ENCODE measurements around the gene TMEM119. TPM values are rescaled to one million over a fixed set of nuclear protein-coding genes. Genes with fewer than 3 reads are reported as not detected.
"Not testable (repeated sequence)": the region's sequence is repeated elsewhere in the genome, so short reads cannot be mapped to it uniquely, and the experiment has no call there.

Gene TMEM119
- total and polyA plus RNA-seq, 7 experiments from 2014 or later, result 0.13 to 1.6 (median 0.50) TPM; not detected in 1

DNA sequence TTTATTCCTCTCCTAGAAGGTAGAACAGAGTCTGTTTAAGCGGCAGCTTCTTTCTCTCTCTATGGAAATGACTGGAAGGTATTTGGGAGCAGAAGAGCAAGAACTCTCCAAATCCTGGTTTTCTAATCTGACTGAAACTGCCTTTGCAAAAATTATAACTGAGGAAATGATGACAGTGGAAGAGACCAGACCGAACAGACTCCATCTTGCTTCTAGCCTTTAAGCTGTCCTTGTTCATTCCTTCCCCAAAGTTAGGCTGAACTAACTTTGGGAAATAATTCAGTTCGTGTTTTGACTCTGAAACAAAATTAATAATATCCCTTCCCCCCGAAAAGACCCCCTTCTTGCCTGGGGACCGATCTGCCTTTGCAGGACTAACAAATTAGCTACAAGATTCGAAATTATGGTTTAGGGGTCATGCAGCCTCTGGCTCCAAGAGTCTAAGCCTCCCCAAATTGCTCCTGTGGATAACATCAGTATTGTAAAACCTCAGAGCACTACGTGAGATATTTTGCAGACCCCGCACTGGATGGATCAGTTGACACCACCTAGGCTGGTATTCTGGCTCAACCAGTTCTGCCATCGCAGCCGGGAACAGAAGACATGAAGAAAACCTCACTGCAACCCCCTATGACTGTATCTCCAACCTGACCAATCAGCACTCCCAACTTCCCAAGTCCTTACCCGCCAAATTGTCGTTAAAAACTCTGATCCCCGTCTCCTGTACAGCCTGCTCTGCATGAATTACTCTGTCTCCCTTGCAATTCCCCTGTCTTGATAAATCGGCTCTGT lies 21.7 kb upstream of the TMEM119 start:
- Mint-ChIP-seq H3K9me3 (peaks cover 0 to 12% (median 0%) of the 10 kb centered on the region in 11 donors), H3K36me3 (peaks cover 4 to 56% (median 26%) of the 10 kb centered on the region in 5 donors), H3K27me3 (no peaks in the 10 kb centered on the region), H3K4me1 (peaks cover 50 to 84% (median 70%) of the 10 kb centered on the region in 7 donors), H3K4me3 (peak overlapping the region in 1 of 10 donors; percentile 53), H3K27ac (peak overlapping the region; percentile 1 to 92 (median 78))
- H3K36me3 ChIP-seq (ENCODE audit: control insufficient read depth in 2 of 3, insufficient read depth in 3 of 3, low read length in 3 of 3), result peaks cover 20 to 44% (median 31%) of the 10 kb centered on the region in 3 experiments
- CTCF ChIA-PET, result interaction anchor here (0.6 to 8.1 kb wide), 8 partner anchors 10 to 184 kb away, joined by 3 to 149 read pairs (median 16); partner anchors contain the start of genes ISCU and SELPLG
- no peak for ATAC-seq
- DNase-seq, result no peak
- no peaks in the 10 kb centered on the region for H3K9me3 ChIP-seq (ENCODE audit: control insufficient read depth in 2 of 3, low read length in 3 of 3)
- no peak overlapping the region for H3K27ac ChIP-seq (ENCODE audit: low read depth, low read length)
- H3K4me3 ChIP-seq (ENCODE audit: low read length), result no peak overlapping the region
- H3K4me1 ChIP-seq (ENCODE audit: control insufficient read depth in 2 of 2, insufficient read depth in 2 of 2, low read length in 2 of 2), result peaks cover 34 to 44% of the 10 kb centered on the region in 2 donors
- no peaks in the 10 kb centered on the region for H3K27me3 ChIP-seq (ENCODE audit: control insufficient read depth in 2 of 2, insufficient read depth in 2 of 2, low read length in 2 of 2)
- POLR2A ChIA-PET, result interaction anchor here (0.6 to 10.5 kb wide), 3 partner anchors 12 to 54 kb away, joined by 3 to 132 read pairs (median 110); partner anchors contain the start of genes ISCU and SELPLG
- intact Hi-C loops (cut with micrococcal nuclease), result loop anchor here (2.0 to 10.0 kb wide), 8 partner anchors 43 to 857 kb away; partner anchors contain the start of genes PRDM4 (in 2 of the 2), CORO1C (in 1 of the 2), FICD (in 1 of the 2) and SSH1 (in 1 of the 2)

DNA sequence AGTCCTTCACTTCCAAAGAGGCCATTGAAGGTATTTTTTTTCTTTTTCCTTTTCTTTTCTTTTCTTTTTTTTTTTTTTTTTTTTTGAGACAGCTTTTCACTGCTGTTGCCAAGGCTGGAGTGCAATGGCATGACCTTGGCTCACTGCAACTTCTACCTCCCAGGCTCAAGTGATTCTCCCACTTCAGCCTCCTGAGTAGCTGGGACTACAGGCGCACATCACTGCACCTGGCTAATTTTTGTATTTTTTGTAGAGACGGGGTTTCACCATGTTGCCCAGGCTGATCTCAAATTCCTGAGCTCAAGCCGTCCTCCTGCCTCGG lies 21.0 kb upstream of the TMEM119 start:
- H3K36me3 Mint-ChIP-seq, result peaks cover 4 to 57% (median 26%) of the 10 kb centered on the region in 5 donors
- H3K27ac ChIP-seq (ENCODE audit: low read depth, low read length), result peak overlapping the region; percentile 65
- POLR2A ChIA-PET, result interaction anchor here (0.6 to 10.5 kb wide), 5 partner anchors 13 to 58 kb away, joined by 3 to 132 read pairs (median 14); partner anchors contain the start of genes ISCU, SART3 and SELPLG

GRCh38 chr12:108618079-108618952 lies 20.4 kb upstream of the TMEM119 start:
- Histone ChIP-seq H3K4me3 (ENCODE audit: low read length) (no peak overlapping the region), H3K27me3 (ENCODE audit: control insufficient read depth in 2 of 2, insufficient read depth in 2 of 2, low read length in 2 of 2) (no peaks in the 10 kb centered on the region), H3K36me3 (ENCODE audit: control insufficient read depth in 2 of 3, insufficient read depth in 3 of 3, low read length in 3 of 3) (peaks cover 18 to 33% (median 24%) of the 10 kb centered on the region in 3 experiments), H3K9me3 (ENCODE audit: control insufficient read depth in 2 of 3, low read length in 3 of 3) (no peaks in the 10 kb centered on the region), H3K4me1 (ENCODE audit: control insufficient read depth in 2 of 2, insufficient read depth in 2 of 2, low read length in 2 of 2) (peaks cover 34 to 42% of the 10 kb centered on the region in 2 donors), H3K27ac (ENCODE audit: low read depth, low read length) (peak overlapping the region; percentile 65)
- Mint-ChIP-seq H3K9me3 (peaks cover 0 to 12% (median 0%) of the 10 kb centered on the region in 11 donors), H3K36me3 (peaks cover 4 to 51% (median 22%) of the 10 kb centered on the region in 5 donors), H3K27ac (peak overlapping the region; percentile 67 to 92 (median 79)), H3K4me1 (peaks cover 44 to 72% (median 64%) of the 10 kb centered on the region in 7 donors), H3K27me3 (no peaks in the 10 kb centered on the region), H3K4me3 (peak overlapping the region in 8 of 10 donors; percentile 13 to 54 (median 34))
- DNase-seq (peak; percentile 61 to 81 (median 74)), ATAC-seq (peak; percentile 72)
- CTCF ChIA-PET, result interaction anchor here (0.6 to 8.1 kb wide), 24 partner anchors 9 to 199 kb away, joined by 3 to 149 read pairs (median 6); partner anchors contain the start of genes ISCU, SART3 and SELPLG
- intact Hi-C loops (cut with micrococcal nuclease), result loop anchor here (1.0 to 10.0 kb wide), 17 partner anchors 14 to 856 kb away; partner anchors contain the start of genes PRDM4 (in 2 of the 2), CORO1C (in 1 of the 2), FICD (in 1 of the 2) and SELPLG (in 1 of the 2)
- POLR2A ChIA-PET, result interaction anchor here (0.6 to 10.5 kb wide), 11 partner anchors 14 to 61 kb away, joined by 3 to 132 read pairs (median 5); partner anchors contain the start of genes ISCU, SART3 and SELPLG

More for the DNA sequence above, 21.0 kb upstream of the TMEM119 start:
- peak overlapping the region in 2 of 10 donors; percentile 33 to 53 for H3K4me3 Mint-ChIP-seq
- H3K27me3 ChIP-seq (ENCODE audit: control insufficient read depth in 2 of 2, insufficient read depth in 2 of 2, low read length in 2 of 2); H3K4me3 ChIP-seq (ENCODE audit: low read length); H3K27me3 Mint-ChIP-seq; H3K9me3 ChIP-seq (ENCODE audit: control insufficient read depth in 2 of 3, low read length in 3 of 3); ATAC-seq; DNase-seq: not testable (repeated sequence)
- Histone ChIP-seq H3K4me1 (ENCODE audit: control insufficient read depth in 2 of 2, insufficient read depth in 2 of 2, low read length in 2 of 2) (peaks cover 34 to 44% of the 10 kb centered on the region in 2 donors), H3K36me3 (ENCODE audit: control insufficient read depth in 2 of 3, insufficient read depth in 3 of 3, low read length in 3 of 3) (peaks cover 20 to 39% (median 30%) of the 10 kb centered on the region in 3 experiments)
- peaks cover 48 to 78% (median 70%) of the 10 kb centered on the region in 7 donors for H3K4me1 Mint-ChIP-seq
- CTCF ChIA-PET, result interaction anchor here (0.6 to 8.1 kb wide), 14 partner anchors 9 to 184 kb away, joined by 3 to 149 read pairs (median 11); partner anchors contain the start of genes ISCU, SART3 and SELPLG
- intact Hi-C loops (cut with micrococcal nuclease), result loop anchor here (1.0 to 10.0 kb wide), 17 partner anchors 13 to 857 kb away; partner anchors contain the start of genes PRDM4 (in 2 of the 2), CORO1C (in 1 of the 2), FICD (in 1 of the 2) and SELPLG (in 1 of the 2)
- peaks cover 0 to 12% (median 0%) of the 10 kb centered on the region in 11 donors for H3K9me3 Mint-ChIP-seq
- peak overlapping the region in 8 of 9 donors; percentile 12 to 92 (median 79) for H3K27ac Mint-ChIP-seq

DNA sequence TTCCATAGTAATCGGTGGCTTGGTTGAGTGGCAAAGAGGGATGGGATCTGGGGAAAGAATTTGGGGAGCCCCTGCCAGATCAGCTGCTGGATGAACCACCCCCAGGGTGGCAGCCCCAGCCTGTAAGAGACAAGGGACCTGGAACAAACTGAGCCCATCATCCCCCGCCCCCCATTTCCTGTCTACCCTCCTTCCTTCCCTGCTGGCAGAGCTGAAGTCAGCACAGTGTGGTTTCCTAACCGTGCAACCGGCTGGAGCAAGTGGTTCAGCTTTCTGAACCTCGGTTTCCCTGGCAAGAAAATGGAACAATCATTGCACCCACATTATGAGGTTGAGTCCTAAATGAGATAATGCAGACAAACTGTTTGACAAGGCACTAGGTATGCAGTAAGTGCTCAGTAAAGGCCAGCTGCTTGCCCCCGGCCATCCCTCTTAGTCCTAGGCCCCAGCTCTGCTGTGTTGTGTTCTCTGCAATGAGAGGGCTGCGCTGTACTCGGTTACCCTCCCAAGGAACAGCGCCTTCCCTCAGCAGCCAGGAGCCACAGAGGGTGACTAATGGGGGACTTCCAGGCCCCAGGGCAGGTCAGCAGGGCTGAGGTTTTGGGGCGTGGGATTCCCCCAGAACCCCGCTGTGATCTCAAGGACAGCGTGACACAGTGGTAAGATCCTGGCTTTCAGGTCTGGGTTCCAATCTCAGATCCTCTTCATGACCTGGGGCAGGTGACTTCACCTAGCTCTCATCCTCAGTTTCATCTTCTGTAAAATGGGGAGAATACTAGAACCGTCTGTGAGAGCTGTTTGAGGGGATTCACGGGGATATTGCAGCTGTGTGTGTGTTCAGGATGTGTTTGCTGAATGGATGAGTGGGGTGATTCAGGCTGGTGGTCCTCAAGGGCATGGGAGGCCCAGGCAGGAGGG lies 19.3 kb upstream of the TMEM119 start:
- ChIA-PET CTCF (interaction anchor here (0.5 to 8.1 kb wide), 23 partner anchors 8 to 931 kb away, joined by 3 to 149 read pairs (median 6); partner anchors contain the start of genes ISCU, PWP1, SART3 and SELPLG), POLR2A (interaction anchor here (0.6 to 10.5 kb wide), 10 partner anchors 15 to 57 kb away, joined by 3 to 132 read pairs (median 6); partner anchors contain the start of genes ISCU, SART3 and SELPLG)
- peak in 7 of 9 donors; percentile 23 to 84 (median 48) for DNase-seq
- ATAC-seq, result peak; percentile 88
- H3K36me3 ChIP-seq (ENCODE audit: control insufficient read depth in 2 of 3, insufficient read depth in 3 of 3, low read length in 3 of 3), result peaks cover 7 to 22% (median 17%) of the 10 kb centered on the region in 3 experiments
- Mint-ChIP-seq H3K27me3 (no peaks in the 10 kb centered on the region), H3K4me3 (peak overlapping the region; percentile 12 to 70 (median 52)), H3K4me1 (peaks cover 37 to 63% (median 56%) of the 10 kb centered on the region in 7 donors), H3K9me3 (peaks cover 0 to 12% (median 0%) of the 10 kb centered on the region in 11 donors), H3K27ac (peak overlapping the region; percentile 78 to 93 (median 89)), H3K36me3 (peaks cover 0 to 45% (median 18%) of the 10 kb centered on the region in 5 donors)
- no peak overlapping the region for H3K4me3 ChIP-seq (ENCODE audit: low read length)
- H3K4me1 ChIP-seq (ENCODE audit: control insufficient read depth in 2 of 2, insufficient read depth in 2 of 2, low read length in 2 of 2), result peaks cover 26 to 31% of the 10 kb centered on the region in 2 donors
- no peaks in the 10 kb centered on the region for H3K27me3 ChIP-seq (ENCODE audit: control insufficient read depth in 2 of 2, insufficient read depth in 2 of 2, low read length in 2 of 2)
- H3K27ac ChIP-seq (ENCODE audit: low read depth, low read length), result peak overlapping the region; percentile 57
- intact Hi-C loops (cut with micrococcal nuclease), result loop anchor here (1.0 to 10.0 kb wide), 6 partner anchors 11 to 855 kb away; partner anchors contain the start of genes PRDM4 (in 2 of the 2), SSH1 (in 1 of the 2) and UNG (in 1 of the 2)
- no peaks in the 10 kb centered on the region for H3K9me3 ChIP-seq (ENCODE audit: control insufficient read depth in 2 of 3, low read length in 3 of 3)

- H3K27me3 ChIP-seq (ENCODE audit: control insufficient read depth in 2 of 2, insufficient read depth in 2 of 2, low read length in 2 of 2), result no peaks in the 10 kb centered on the region
- no peak for DNase-seq
- ATAC-seq, result no peak
- no peaks in the 10 kb centered on the region for H3K27me3 Mint-ChIP-seq
- peak overlapping the region in 5 of 10 donors; percentile 12 to 70 (median 51) for H3K4me3 Mint-ChIP-seq
- intact Hi-C loops (cut with micrococcal nuclease), result loop anchor here (5.0 to 10.0 kb wide), 5 partner anchors 46 to 854 kb away; partner anchors contain the start of genes PRDM4 (in 2 of the 2), SSH1 (in 1 of the 2) and UNG (in 1 of the 2)
- peaks cover 0 to 41% (median 10%) of the 10 kb centered on the region in 5 donors for H3K36me3 Mint-ChIP-seq
- H3K9me3 Mint-ChIP-seq, result peaks cover 0 to 12% (median 0%) of the 10 kb centered on the region in 11 donors
- H3K4me1 Mint-ChIP-seq, result peaks cover 34 to 61% (median 52%) of the 10 kb centered on the region in 7 donors
- ChIA-PET CTCF (interaction anchor here (1.7 to 8.1 kb wide), 8 partner anchors 15 to 187 kb away, joined by 6 to 149 read pairs (median 29); partner anchors contain the start of genes ISCU, SART3 and SELPLG), POLR2A (interaction anchor here (0.8 to 10.5 kb wide), 6 partner anchors 16 to 56 kb away, joined by 3 to 132 read pairs (median 12); partner anchors contain the start of genes ISCU, SART3 and SELPLG)
- peak overlapping the region; percentile 57 for H3K27ac ChIP-seq (ENCODE audit: low read depth, low read length)
- H3K27ac Mint-ChIP-seq, result peak overlapping the region; percentile 78 to 93 (median 89)
- no peaks in the 10 kb centered on the region for H3K9me3 ChIP-seq (ENCODE audit: control insufficient read depth in 2 of 3, low read length in 3 of 3)
- no peak overlapping the region for H3K4me3 ChIP-seq (ENCODE audit: low read length)
- H3K36me3 ChIP-seq (ENCODE audit: control insufficient read depth in 2 of 3, insufficient read depth in 3 of 3, low read length in 3 of 3), result peaks cover 0 to 14% (median 13%) of the 10 kb centered on the region in 3 experiments
- H3K4me1 ChIP-seq (ENCODE audit: control insufficient read depth in 2 of 2, insufficient read depth in 2 of 2, low read length in 2 of 2), result peaks cover 21 to 27% of the 10 kb centered on the region in 2 donors
Observed at GRCh38 chr12:108616359-108616758, 18.5 kb upstream of the TMEM119 start.
